Activated CD4-positive, alpha-beta T cell treated with anti-CD3 and anti-CD28 coated beads for 4 hours (primary cell): ENCODE results near the gene YTHDF1.

Experiments used
- DNase-seq, 2 donors: peaks; one replicate each; pipeline ENCODE4 v3.0.0-alpha.2; 2020

YTHDF1 gene

DNA sequence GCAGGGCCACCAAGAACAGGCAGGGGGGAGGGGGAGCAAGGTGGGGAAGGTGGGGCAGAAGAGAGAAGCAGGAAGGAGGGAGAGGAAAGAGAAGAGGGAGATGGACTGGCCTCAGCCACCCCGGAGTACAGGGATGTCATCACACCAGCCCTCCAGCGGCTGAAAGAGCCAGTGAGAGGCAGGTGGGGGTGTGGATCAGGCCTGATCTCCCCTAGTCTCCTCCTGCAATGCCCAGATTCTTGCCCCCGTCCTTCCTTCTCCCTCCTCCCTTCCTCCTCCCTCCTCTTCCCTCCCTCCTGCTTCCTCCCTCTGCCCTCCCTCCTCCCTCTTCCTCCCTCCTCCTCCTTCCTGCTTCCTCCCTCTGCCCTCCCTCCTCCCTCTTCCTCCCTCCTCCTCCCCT lies 61.5 kb downstream of the YTHDF1 start:
- no peak for DNase-seq

GRCh38 chr20:63153254-63154221 lies 62.4 kb downstream of the YTHDF1 start:
- DNase-seq = no peak

- DNase-seq = no peak
Observed at GRCh38 chr20:63152322-63153253, 63.3 kb downstream of the YTHDF1 start.

- no peak for DNase-seq
Observed at GRCh38 chr20:63151554-63152321, 64.2 kb downstream of the YTHDF1 start.

- no peak for DNase-seq
Observed at GRCh38 chr20:63150911-63151531, 64.9 kb downstream of the YTHDF1 start.

DNA sequence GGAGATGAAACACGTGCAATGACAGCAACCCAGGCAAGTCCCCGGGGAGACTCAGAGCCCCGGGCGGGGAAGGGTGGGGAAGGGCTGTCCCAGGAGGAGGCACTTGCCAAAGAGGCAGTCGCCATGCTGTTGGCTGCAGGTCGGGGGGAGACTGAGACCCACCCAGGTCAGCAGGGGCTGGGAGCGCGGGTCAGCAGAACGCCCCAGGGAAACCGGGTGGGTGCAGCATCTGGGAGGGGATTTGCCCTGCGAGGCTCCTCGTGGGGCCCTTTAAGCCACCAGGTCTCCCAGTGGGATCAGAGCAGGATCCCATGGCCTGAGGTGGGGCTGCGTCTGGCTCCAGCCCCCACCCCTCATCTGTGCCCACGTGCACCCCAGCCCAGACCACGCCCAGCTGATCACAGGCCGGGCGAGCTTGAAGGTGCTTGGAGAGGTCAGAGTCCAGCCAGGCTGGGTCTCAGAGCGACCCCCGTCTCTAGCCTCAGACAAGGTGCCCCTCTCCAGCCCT lies 65.5 kb downstream of the YTHDF1 start:
- no peak for DNase-seq

DNA sequence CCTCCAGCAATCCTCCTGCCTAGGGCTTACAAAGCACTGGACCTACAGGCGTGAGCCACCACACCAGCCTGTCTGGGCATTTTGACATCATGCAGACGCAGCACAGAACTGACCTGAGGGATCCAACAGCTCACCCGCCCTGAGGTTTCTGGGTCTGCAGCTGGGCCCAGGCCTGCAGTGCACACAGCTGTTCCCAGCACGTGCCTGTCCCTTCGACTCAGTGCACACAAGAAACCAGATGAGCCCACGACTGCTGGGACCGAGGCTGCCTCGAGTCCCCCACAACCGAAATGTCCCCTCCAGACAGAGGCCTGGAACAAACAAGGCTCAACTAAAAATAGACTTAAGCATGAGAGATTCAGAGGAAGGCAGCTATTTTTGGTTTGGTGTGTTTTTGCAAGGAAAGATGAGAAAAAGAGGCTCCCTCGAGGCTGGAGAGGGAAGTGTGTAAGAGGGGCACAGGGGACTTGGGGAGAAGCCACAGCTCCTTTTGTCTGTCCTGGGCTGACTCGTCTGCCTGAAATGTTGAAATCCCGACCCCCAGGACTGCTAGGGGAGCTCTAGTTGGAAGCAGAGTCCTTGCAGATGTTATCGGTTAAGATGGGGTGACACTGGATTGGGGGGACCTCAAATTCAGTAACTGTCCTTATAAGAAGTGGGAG lies 66.3 kb downstream of the YTHDF1 start:
- DNase-seq = no peak

DNA sequence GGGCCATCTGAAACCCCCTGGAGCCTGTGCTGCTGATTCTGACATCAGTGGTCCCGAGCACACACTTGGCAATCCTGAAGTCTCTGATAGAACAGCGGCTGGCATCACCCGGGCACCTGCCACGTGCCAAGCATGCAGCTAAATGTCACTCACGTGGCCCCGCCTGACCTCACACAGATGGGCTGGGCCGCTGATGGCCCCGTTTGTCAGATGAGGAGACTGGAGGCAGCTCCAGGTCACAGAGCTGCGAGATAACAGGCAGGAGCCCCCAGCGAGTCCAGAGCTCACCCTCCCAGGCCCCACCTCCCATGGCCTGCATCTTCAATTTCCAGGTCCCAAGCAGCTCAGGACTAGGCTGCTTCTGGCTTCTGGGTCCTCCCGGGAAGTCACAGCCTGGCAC lies 67.2 kb downstream of the YTHDF1 start:
- DNase-seq = no peak

DNA sequence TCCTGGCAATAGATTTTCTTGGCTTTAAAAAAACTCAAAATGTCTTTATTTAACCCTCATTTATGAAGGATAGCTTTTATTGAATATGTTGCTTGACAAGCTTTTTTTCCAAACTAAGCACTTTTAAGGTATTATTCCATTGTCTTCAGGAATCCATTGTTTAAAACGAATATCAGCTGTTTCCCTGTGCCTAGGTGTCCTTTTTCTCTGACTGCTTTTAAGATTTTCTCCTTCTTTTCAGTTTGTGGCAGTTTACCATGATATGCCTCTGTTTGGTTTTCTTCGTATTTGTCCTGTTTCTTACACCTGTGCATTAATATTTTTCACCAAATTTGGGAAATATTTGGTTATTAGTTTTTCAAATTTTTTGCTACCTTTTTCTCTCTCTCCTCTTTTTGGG lies 68.4 kb downstream of the YTHDF1 start:
- DNase-seq = no peak
